GM19328 (cell line): ENCODE measurements around the gene SLC9A3.
A peak's percentile ranks its signal among the peaks of the same experiment; 100 is the strongest.

Experiments
- ATAC-seq: cut with Tn5 transposase; IDR thresholded peaks from one replicate; pipeline ENCODE4 v1.9.1; 2021; ENCODE audit warnings: mild to moderate bottlenecking, moderate library complexity; ENCODE audit not compliant: unreplicated experiment

The SLC9A3 gene

GRCh38 chr5:432928-433791 is 91.1 kb downstream of the SLC9A3 start:
- ATAC-seq = no peak

GRCh38 chr5:432201-432927 is 91.9 kb downstream of the SLC9A3 start:
- no peak for ATAC-seq

- no peak for ATAC-seq
Measured at GRCh38 chr5:431711-432050, 92.6 kb downstream of the SLC9A3 start.

GRCh38 chr5:431001-431710 is 93.1 kb downstream of the SLC9A3 start:
- ATAC-seq = peak; percentile 58

- no peak for ATAC-seq
Measured at GRCh38 chr5:430214-430925, 93.9 kb downstream of the SLC9A3 start.

- ATAC-seq = no peak
Measured at GRCh38 chr5:429453-430188, 94.6 kb downstream of the SLC9A3 start.

GRCh38 chr5:428754-429452 is 95.3 kb downstream of the SLC9A3 start:
- ATAC-seq = no peak

- ATAC-seq = no peak
Measured at GRCh38 chr5:428219-428618, 96.0 kb downstream of the SLC9A3 start.

GRCh38 chr5:427415-428087 is 96.7 kb downstream of the SLC9A3 start:
- ATAC-seq = no peak

- ATAC-seq = no peak
Measured at GRCh38 chr5:426392-426976, 97.8 kb downstream of the SLC9A3 start.

GRCh38 chr5:425714-426113 is 98.5 kb downstream of the SLC9A3 start:
- ATAC-seq = no peak

- ATAC-seq = peak; percentile 85
Measured at GRCh38 chr5:424301-425110, 99.7 kb downstream of the SLC9A3 start.

- ATAC-seq = no peak
Measured at GRCh38 chr5:423626-424261, 100.5 kb downstream of the SLC9A3 start.

GRCh38 chr5:423233-423565 is 101.0 kb downstream of the SLC9A3 start:
- ATAC-seq = no peak

- ATAC-seq = no peak
Measured at GRCh38 chr5:422323-423232, 101.7 kb downstream of the SLC9A3 start.

GRCh38 chr5:421901-422300 is 102.3 kb downstream of the SLC9A3 start:
- ATAC-seq = no peak
